GM23338 (cell line): ENCODE data around the gene TSPOAP1. TPM values are rescaled to one million over a fixed set of nuclear protein-coding genes. Genes with fewer than 3 reads are reported as not detected.

ENCODE experiments used
- ATAC-seq: fragments of 200-7000 bp; cut with Tn5 transposase; 3 replicates; pipeline ENCODE4 v1.9.1; 2020
- DNase-seq: peaks from one replicate; pipeline ENCODE4 v3.0.0-alpha.2; 2015; ENCODE audit warnings: low spot score
- H2AFZ ChIP-seq: fragments of 200-600 bp; sonication (generic); 2 replicates; pipeline ENCODE4 v1.8.0; 2016; ENCODE audit warnings: antibody characterized with exemption, mild to moderate bottlenecking, moderate library complexity
- H3F3A ChIP-seq: fragments of 200-600 bp; sonication (generic); replicated peaks from 2 replicates; pipeline ENCODE4 v1.8.0; 2017; ENCODE audit warnings: antibody characterized with exemption, mixed run types, low read depth
- H3K27ac ChIP-seq: fragments of 200-600 bp; sonication (generic); 2 replicates; pipeline ENCODE4 v1.6.1; 2016; ENCODE audit warnings: low read depth
- H3K27me3 ChIP-seq: fragments of 200-600 bp; sonication (generic); 2 replicates; pipeline ENCODE4 v1.8.0; 2016; ENCODE audit warnings: mild to moderate bottlenecking, mixed run types, moderate library complexity; ENCODE audit not compliant: insufficient read depth
- H3K36me3 ChIP-seq: fragments of 200-600 bp; sonication (generic); 2 replicates; pipeline ENCODE4 v1.8.0; 2016; ENCODE audit warnings: mild to moderate bottlenecking; ENCODE audit not compliant: insufficient read depth
- H3K4me1 ChIP-seq: fragments of 200-600 bp; sonication (generic); 2 replicates; pipeline ENCODE4 v1.8.0; 2016; ENCODE audit warnings: mild to moderate bottlenecking, moderate library complexity; ENCODE audit not compliant: insufficient read depth
- H3K4me2 ChIP-seq: fragments of 200-600 bp; sonication (generic); 2 replicates; pipeline ENCODE4 v1.7.1; 2017; ENCODE audit warnings: mixed run types
- H3K4me3 ChIP-seq: fragments of 200-600 bp; sonication (generic); 2 replicates; pipeline ENCODE4 v1.6.1; 2016; ENCODE audit warnings: mixed run types
- H3K79me2 ChIP-seq: fragments of 200-600 bp; sonication (generic); replicated peaks from 2 replicates; pipeline ENCODE4 v1.8.0; 2017; ENCODE audit warnings: mild to moderate bottlenecking; ENCODE audit not compliant: insufficient read depth
- H3K9me2 ChIP-seq: fragments of 200-600 bp; sonication (generic); 2 replicates; pipeline ENCODE4 v1.8.0; 2017; ENCODE audit not compliant: insufficient read depth
- H4K20me1 ChIP-seq: fragments of 200-600 bp; sonication (generic); replicated peaks from 2 replicates; pipeline ENCODE4 v1.8.0; 2017; ENCODE audit warnings: mild to moderate bottlenecking; ENCODE audit not compliant: insufficient read depth
- H3K27ac Mint-ChIP-seq: 2 replicates; pipeline ENCODE4 v1.8.0; 2020; ENCODE audit warnings: inconsistent platforms, mild to moderate bottlenecking, moderate library complexity, mixed read lengths
- H3K27me3 Mint-ChIP-seq: 3 replicates; pipeline ENCODE4 v1.8.0; 2022; ENCODE audit warnings: low read depth, mild to moderate bottlenecking, moderate library complexity, mixed read lengths, inconsistent platforms; ENCODE audit not compliant: insufficient read depth, poor library complexity
- H3K36me3 Mint-ChIP-seq: 3 replicates; pipeline ENCODE4 v1.8.0; 2021; ENCODE audit warnings: low read depth, mild to moderate bottlenecking, inconsistent platforms, moderate library complexity, mixed read lengths
- H3K4me1 Mint-ChIP-seq: 3 replicates; pipeline ENCODE4 v1.8.0; 2020; ENCODE audit warnings: mild to moderate bottlenecking, inconsistent platforms, mixed read lengths
- H3K4me3 Mint-ChIP-seq: 3 replicates; pipeline ENCODE4 v1.8.0; 2021; ENCODE audit warnings: moderate library complexity, mild to moderate bottlenecking, inconsistent platforms, mixed read lengths
- H3K9me3 Mint-ChIP-seq: 3 replicates; pipeline ENCODE4 v1.8.0; 2020; ENCODE audit warnings: moderate library complexity, mild to moderate bottlenecking, inconsistent platforms, mixed read lengths
- CREB1 ChIP-seq: fragments of 250-450 bp; sonication (Bioruptor Pico); IDR thresholded peaks from 2 replicates; pipeline ENCODE4 v1.5.0; 2020; ENCODE audit warnings: low read depth, mild to moderate bottlenecking, moderate library complexity
- EZH2 ChIP-seq: fragments of 200-600 bp; sonication (generic); IDR thresholded peaks from one replicate; pipeline ENCODE4 v1.8.0; 2017; ENCODE audit warnings: antibody characterized with exemption, mild to moderate bottlenecking, low read depth; ENCODE audit not compliant: unreplicated experiment
- EZH2phosphoT487 ChIP-seq: fragments of 200-600 bp; sonication (generic); IDR thresholded peaks from one replicate; pipeline ENCODE4 v1.8.1; 2018; ENCODE audit warnings: antibody characterized with exemption; ENCODE audit not compliant: unreplicated experiment
- JUNB ChIP-seq: IDR thresholded peaks from one replicate; pipeline ENCODE4 v1.6.1; 2016; ENCODE audit warnings: antibody characterized with exemption; ENCODE audit not compliant: unreplicated experiment
- NANOG ChIP-seq: IDR thresholded peaks from 2 replicates; pipeline ENCODE4 v1.6.1; 2016; ENCODE audit warnings: antibody characterized with exemption, borderline replicate concordance
- POLR2AphosphoS5 ChIP-seq: IDR thresholded peaks from 2 replicates; pipeline ENCODE4 v1.6.1; 2016; ENCODE audit warnings: antibody characterized with exemption, low read depth
- REST ChIP-seq: IDR thresholded peaks from one replicate; pipeline ENCODE4 v1.6.1; 2018; ENCODE audit warnings: antibody characterized with exemption; ENCODE audit not compliant: unreplicated experiment
- STAT1 ChIP-seq: IDR thresholded peaks from one replicate; pipeline ENCODE4 v1.6.1; 2016; ENCODE audit warnings: antibody characterized with exemption; ENCODE audit not compliant: unreplicated experiment
- ZNF114 ChIP-seq: fragments of 250-450 bp; sonication (Bioruptor Pico); IDR thresholded peaks from 2 replicates; pipeline ENCODE4 v1.5.0; 2020; ENCODE audit warnings: mild to moderate bottlenecking, moderate library complexity
- ZNF331 ChIP-seq: fragments of 250-450 bp; sonication (Bioruptor Pico); IDR thresholded peaks from 2 replicates; pipeline ENCODE4 v1.5.0; 2020; ENCODE audit warnings: low read depth, mild to moderate bottlenecking, moderate library complexity
- polyA plus RNA-seq: library from polyadenylated mRNA; unstranded; fragments of >200 nt; fragmentation: Nextera tagmentation; extraction: Ambion mirVana; gene quantifications from 2 replicates; pipeline ENCODE4 v1.2.1, GENCODE V29; 2016
- total RNA-seq: library from RNA; depleted of rRNA; stranded (reverse); fragments of >200 nt; shearing (Covaris generic); gene quantifications from 2 replicates; pipeline ENCODE4 v1.2.3, GENCODE V29; 2014
- TF ChIP-seq, protein P1 (sequence below), 2 experiments: fragments of 200-600 bp in 1 of 2; sonication (generic) in 1 of 2; conservative IDR thresholded peaks; 2 replicates each; pipeline versions ENCODE4 v1.5.1 to v1.6.1; 2016 to 2017; ENCODE audit warnings: antibody characterized with exemption in 2 of 2, low read depth in 2 of 2, mild to moderate bottlenecking in 2 of 2, moderate library complexity in 1 of 2

Gene TSPOAP1
- total and polyA plus RNA-seq, 2 experiments from 2014 or later: 7.3 to 11.8 TPM

DNA sequence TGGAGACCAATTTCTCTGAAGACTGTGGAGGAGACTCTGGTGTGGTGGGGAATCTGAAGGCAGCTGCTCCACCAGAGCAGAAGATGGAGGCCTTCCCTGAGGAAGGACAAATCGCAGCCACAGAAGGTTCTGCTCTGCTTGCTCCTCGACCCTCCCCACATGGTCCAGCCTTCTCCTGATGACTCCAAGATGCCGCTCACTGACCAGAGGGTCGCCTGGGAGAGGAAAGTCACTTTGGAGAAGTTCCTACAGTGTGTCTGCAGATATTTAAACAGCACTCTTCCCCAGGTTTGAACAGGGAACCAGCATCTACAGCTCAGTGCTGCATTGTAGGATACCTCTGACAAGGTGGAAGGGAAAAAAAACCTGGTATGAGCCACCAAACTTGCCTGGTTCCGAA is 44.4 kb upstream of the TSPOAP1 start (continued):
- TF ChIP-seq ZNF331 (CRISPR knock-in tag) (no peak), EZH2 (no peak), REST (no peak), EZH2phosphoT487 (no peak), JUNB (no peak), ZNF114 (CRISPR knock-in tag) (no peak), STAT1 (no peak), NANOG (no peak), POLR2AphosphoS5 (no peak), CREB1 (no peak)
- TF ChIP-seq, protein P1, sequence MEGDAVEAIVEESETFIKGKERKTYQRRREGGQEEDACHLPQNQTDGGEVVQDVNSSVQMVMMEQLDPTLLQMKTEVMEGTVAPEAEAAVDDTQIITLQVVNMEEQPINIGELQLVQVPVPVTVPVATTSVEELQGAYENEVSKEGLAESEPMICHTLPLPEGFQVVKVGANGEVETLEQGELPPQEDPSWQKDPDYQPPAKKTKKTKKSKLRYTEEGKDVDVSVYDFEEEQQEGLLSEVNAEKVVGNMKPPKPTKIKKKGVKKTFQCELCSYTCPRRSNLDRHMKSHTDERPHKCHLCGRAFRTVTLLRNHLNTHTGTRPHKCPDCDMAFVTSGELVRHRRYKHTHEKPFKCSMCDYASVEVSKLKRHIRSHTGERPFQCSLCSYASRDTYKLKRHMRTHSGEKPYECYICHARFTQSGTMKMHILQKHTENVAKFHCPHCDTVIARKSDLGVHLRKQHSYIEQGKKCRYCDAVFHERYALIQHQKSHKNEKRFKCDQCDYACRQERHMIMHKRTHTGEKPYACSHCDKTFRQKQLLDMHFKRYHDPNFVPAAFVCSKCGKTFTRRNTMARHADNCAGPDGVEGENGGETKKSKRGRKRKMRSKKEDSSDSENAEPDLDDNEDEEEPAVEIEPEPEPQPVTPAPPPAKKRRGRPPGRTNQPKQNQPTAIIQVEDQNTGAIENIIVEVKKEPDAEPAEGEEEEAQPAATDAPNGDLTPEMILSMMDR (conservative IDR thresholded peaks at IDR 0.05; ENCODE audit: low read depth in 2 of 2): no peak

DNA sequence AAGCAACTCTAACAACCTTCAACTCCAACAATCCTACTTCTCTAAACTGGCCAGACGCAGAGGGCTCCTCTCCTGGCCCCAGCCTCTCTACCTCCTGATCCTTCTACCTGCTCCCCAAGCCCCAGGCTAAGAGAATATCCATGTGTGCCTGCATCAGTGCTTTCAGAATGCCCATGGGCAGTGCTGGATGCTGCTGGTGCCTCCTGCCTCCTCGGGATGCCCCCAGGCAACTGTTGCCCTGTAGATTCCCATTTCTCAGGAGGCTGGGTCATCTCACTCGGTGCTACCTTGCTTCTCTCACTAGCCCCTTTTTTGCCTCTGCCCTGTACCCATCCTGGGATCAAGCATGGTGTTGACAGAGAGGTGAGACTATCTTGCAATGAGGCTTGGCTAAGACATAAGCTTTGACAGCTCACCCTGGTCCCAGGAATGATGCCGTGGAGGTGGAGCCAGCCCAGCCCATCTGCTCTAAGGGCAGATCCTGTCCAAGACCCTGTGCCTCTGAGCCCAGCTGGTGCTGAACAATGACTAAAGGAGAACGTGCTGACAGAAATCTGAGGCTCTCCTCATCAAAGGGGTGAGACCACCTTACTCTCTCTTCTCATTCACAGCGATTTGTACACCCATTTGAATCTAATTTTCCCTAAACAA is 42.8 kb upstream of the TSPOAP1 start:
- ATAC-seq: no peak
- Histone ChIP-seq H3K36me3 (no peaks in the 10 kb centered on the region), H3K4me3 (no peak overlapping the region), H3F3A (no peaks in the 10 kb centered on the region), H4K20me1 (no peaks in the 10 kb centered on the region), H3K9me2 (no peaks in the 10 kb centered on the region), H3K4me2 (no peak overlapping the region), H3K27ac (no peak overlapping the region), H3K79me2 (no peaks in the 10 kb centered on the region), H3K27me3 (no peaks in the 10 kb centered on the region), H3K4me1 (peaks cover 12% of the 10 kb centered on the region), H2AFZ (no peak overlapping the region)
- no peak overlapping the region for H3K4me3 Mint-ChIP-seq
- H3K4me1 Mint-ChIP-seq: peaks cover 12% of the 10 kb centered on the region
- H3K36me3 Mint-ChIP-seq: no peaks in the 10 kb centered on the region
- H3K27ac Mint-ChIP-seq: no peak overlapping the region
- H3K27me3 Mint-ChIP-seq: peaks cover 21% of the 10 kb centered on the region
- H3K9me3 Mint-ChIP-seq: no peaks in the 10 kb centered on the region
- DNase-seq: no peak
- TF ChIP-seq NANOG (no peak), REST (no peak)
